NCI-H524 treated with DMSO at 0.1 percent for 48 hours (cell line): Measurements from ENCODE around the gene EXOC1.

ENCODE experiments used
- DNase-seq: peaks from one replicate; lab custom pipeline; 2025; lab: John Stamatoyannopoulos, UW

The EXOC1 gene

GRCh38 chr4:55951191-55951922 is 97.9 kb downstream of the EXOC1 start:
- DNase-seq: no peak
